NCI-H128 (cell line): Measurements from ENCODE around the gene CDH4.

Source experiments
- DNase-seq: peaks from one replicate; lab custom pipeline; 2025; ENCODE audit not compliant: unreplicated experiment; lab: John Stamatoyannopoulos, UW

The CDH4 gene

DNA sequence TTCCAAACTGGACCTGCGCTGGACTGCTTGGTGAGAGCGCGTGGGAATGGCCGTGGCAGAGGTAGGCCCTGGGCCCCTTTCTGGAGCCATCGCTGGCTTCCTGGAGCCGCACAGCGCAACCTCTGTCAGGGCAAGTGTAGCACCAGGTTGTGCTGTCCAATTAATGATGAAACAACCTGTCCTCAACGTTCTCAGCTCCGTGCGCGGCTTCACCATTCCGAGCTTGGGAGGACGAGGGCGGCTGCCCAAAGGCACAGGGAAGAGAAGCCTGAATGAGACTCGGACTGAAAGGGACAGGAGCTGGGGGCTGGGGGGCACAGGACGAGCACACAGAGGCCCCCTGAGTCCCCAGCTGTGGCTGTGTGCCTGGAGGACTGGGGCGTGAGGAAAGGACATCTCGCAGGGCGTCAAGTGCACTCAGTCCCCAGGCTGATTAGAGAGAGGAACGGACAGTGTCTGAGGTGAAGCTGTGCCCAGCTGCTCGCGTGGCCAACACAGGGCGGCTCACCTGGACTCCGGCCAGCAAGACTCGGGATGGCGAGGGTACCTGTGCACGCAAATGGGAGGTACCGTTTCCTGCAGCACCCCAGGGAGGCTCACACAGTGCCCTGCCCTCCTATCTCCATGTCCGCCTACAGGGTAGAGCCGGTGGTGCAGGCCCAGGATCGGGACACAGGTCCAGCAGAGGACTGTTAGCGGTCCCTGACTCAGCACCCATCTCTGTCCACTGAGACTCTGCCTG is 410.3 kb downstream of the CDH4 start:
- DNase-seq, result no peak

DNA sequence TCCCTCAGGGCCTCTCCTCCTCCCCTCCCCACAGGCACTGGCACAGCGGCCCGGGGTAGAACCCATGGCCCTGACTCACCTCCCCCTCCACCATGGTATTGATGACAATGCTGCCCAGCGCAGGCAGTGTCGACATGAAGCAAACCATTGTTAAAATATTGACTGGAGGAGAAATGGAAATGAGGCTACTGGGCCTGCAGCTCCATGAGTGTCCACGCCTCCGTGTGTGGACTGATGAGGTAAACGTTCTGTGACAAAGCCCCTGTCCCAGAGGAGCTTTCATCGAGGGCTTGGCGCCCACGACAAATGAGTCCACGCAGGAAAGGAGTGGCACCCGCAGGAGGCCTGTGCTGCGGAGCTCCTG is 410.9 kb downstream of the CDH4 start:
- no peak for DNase-seq

DNA sequence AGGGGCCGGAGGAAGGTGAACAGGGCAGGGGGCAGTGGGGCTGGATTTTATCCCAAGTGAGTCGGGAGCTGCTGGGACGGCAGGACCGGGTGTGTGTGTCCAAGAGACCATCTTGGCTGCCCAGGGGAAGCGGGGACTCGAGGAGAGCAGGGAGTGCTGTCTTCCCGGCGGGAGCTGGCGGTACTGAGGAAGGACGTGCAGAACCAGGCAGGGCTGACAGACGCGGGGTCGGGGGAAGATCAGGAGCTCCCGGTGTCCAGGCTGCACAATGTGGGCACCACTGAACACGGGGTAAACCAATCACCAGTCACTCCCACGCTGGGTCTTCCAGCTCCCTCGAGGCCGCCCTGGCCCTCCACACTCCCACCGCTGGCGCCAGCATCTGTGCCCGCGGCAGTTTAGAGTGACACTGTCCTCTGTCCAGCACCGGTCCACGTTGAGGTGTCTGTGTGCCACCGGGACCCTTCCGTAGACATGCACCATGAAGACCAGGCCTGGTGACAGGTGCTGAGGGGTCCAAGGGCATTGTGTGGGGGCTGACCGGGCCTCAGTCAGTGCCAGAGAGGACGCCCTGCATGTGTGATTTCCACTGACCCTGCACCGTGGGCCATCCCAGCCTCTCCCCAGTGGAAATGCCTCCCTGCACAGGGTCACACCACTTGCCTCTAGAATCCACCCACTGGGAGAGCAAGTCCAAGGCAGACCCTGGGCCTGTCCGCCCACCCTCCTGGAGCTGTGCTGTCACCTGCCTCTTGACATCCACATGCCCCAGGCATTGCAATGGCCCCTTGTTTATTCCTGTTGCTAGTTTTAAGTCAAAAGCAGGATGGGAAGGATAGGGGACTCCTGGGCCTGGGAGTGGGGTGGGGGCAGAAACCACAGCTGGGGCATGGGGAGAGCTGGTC is 411.7 kb downstream of the CDH4 start:
- no peak for DNase-seq

DNA sequence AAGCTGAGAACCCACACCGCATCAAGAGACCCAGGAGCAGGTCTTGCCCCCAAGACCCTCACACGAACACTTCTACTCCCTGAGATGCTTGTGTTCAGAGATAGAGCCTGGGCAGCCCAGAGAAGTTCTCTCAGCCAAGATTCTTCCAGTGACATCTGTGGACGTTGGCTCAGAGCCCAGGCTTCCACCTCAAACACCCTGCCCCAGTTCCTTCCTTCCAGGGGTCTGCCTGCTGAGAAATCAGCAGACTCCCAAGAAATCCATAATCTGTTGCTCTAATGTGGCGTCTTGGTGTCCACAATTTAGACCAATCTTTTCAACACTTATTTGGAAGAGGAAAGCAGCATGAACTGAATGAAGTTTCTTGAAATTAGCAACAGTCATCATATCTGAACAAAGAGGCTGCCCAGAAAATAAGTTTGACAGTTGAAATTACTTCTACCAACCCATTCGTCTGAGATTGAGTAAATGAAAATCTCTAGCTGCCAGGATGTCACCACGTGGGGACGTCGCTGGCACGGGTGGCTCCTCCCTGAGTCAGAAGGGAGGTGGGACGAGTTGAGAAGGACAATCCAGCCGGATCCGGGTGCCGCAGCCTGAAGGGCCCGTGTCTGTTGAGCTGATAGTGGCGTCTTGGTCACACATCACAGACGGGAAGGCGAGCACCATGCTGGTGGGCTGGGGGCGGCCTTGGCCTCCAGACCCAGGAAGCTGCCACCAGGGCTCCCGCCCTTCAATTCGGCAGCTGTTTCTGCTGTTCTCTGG is 412.7 kb downstream of the CDH4 start:
- no peak for DNase-seq

DNA sequence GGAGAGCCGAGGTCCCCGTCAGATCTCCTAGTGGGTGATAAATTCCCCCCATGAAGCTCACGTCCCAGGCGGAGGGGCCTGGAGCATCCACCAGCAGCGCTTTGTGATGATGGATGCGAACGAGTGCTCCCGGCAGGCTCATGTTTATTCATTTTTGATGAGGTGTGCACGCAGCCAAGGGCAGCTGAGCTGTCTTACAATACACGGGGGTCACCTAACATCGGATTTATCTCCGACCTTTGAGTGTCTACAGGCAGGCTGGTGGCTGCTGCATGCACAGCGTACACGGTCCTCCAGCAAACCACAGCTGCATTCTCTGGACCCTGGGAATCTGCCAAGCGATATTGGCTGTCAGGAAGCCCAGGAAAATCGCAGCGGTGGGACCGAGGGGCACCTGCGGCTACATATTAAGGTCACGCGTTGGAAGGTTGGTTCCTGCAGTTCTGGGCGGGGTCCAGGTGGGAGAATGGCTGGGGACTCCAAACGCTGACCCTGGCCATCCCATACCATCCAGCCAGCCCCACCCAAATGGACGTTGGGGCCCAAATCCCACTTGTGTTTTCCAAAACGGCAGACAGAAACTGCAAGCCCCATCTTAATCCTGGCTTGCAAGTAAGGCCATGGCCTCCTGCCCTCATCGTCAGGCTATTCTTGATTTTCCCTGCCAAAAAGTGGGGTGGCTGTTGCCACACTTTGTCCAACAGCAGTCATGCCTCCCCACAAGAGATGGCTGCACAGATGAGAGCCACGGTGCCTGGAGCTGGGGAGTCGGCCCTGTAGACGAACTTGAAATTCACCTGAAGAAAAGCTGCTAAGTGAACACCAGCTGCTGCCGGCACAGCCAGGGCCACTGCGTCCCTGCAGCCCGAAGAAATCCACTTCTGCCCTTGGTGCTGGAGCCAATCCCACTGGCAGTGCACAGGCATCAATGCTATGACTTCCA is 413.7 kb downstream of the CDH4 start:
- no peak for DNase-seq

DNA sequence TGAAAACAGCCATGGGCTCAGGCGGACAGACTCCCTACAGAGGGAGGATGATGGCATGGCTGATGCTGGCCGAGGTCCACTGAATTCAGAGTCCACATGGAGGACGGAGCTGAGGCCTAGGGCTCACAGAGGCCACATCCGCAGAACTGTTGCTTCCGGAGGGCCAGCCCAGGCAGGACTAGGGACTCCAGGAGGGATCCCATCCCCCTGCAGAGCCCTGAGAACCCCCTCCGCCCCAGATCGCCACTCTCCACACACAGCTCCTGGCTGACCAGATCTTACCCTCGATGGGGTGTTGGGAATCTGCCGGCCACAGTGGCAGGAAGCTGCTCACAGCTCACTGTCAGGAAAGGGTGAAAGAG is 414.4 kb downstream of the CDH4 start:
- no peak for DNase-seq

DNA sequence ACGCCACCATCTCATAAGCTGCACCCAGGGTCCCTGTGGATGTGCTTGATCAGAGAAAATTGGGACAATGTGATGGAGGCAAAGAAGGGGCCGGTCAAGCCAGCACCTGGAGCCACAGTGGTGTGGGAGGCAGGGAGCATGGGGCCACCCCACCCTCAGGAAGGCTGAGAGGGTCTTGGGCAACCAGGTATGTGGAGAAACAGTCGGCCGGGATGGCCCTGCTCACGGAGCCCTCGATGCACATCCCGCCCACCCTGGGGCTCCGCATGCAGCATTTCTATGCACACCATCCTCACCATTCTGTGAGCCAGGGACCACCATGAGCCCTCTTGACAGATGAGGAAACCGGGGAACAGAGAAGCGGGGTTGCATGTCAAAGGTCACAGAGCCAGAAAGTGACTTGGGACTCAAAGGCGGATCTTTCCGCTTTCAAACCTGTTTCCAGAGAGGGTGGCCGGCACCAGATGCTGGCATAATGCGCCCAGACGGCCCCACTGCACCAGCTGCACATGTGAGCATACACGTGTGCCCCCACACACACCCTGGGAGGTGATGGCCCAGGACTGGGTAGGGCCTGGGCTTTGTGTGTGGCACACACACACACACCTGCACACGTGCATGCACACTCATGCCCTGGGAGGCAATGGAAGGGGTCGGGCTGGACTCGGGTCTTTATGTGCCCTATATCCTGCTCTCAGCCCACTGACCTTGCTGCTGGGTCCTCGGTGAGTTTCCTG is 415.2 kb downstream of the CDH4 start:
- no peak for DNase-seq

DNA sequence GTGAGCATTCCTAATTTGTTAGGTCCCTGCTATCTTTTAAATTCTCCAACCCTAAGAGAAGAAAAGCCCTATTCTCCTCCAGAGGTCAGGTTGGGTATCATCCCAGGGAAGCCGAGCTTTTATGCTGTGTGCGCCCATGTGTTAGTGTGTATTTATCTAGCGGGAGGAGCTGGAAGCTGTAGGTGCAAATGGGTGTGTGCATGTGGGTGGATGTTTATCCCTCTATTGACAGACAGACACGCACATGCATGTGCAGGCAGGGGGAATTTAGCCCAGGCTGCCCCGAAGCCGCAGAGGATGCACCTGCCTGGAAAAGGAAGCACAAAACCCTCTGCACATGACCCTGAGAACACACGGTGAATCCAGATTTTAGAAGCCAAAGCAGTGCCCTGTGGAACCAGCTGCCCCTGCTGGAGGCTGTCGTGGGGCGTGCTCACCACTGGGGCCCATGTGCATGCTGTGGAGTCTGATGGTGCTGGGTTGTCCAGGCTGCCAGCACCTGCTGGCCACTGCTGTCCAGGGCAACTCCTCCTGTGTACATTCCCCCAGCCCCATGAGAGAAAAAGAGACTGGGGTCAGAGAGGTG is 416.1 kb downstream of the CDH4 start:
- DNase-seq, result no peak

DNA sequence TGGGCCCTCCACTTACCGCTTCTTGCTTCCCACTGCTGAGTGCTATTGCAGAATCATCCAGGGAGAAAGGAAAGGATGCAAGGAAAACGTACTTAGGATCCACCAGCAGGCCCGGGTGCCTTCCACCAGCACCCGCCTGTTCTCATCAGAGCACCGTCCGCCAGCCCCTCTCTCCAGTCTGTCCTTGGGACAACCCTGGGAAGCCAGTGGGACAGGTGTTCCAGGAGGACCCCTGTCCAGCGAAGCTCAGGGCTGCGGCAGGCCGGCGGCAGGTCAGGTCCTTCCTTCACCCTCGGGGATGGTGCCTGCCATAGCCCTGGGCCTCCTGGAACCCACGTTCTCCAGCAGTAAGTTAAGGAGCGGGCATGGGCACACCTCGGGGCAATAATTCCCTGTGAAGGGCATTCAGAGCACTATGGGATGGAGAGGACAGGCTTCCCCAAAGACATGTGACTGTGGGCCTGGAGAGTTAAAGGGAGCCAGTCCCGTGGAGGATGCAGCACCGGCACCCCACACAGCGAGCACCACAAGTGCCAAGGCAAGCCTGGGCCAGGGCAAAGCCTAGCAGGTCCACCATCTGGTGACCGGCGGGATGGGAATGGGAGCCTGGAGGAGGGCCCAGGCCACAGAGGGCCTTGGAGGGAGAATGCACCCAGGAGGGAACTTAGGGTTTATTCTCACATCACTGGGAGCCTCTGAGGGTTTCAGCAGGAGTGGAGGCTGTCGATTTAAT is 416.9 kb downstream of the CDH4 start:
- DNase-seq, result no peak

DNA sequence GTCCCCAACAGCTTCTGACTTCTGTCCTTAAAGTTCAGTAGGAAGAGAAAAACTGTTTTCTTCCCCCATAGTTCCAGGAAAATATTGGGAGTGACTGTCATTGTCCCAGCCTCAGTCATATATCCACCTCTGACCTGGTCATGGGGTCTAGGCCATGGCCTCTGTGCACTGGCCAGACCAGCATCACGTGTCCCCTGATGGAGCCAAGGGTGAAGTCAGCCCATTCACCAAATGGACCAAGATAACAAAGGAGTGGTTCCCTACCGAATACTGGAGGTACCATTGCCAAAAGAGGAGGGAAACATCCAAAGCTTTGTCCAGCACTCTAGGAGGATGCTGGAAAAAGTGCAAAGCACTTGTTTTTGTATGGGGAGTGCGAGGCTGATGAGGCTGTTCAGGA is 418.2 kb downstream of the CDH4 start:
- no peak for DNase-seq

DNA sequence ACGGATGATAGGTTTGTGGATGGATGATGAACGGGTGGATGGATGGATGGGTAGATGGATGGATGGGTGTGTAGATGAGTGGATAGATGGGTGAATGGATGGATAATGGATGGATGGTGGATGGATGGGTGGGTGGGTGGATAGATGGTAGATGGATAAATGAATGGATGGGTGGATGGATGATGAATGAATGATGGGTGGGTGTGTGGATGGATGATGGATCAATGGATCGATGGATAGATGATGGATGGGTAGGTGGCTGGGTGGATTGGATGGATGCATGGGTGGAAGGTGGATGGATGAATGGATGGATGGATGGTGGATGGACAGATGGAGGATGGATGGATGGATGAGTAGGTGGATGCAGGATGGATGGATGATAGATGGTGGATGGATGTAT is 419.5 kb downstream of the CDH4 start:
- DNase-seq, result no peak

DNA sequence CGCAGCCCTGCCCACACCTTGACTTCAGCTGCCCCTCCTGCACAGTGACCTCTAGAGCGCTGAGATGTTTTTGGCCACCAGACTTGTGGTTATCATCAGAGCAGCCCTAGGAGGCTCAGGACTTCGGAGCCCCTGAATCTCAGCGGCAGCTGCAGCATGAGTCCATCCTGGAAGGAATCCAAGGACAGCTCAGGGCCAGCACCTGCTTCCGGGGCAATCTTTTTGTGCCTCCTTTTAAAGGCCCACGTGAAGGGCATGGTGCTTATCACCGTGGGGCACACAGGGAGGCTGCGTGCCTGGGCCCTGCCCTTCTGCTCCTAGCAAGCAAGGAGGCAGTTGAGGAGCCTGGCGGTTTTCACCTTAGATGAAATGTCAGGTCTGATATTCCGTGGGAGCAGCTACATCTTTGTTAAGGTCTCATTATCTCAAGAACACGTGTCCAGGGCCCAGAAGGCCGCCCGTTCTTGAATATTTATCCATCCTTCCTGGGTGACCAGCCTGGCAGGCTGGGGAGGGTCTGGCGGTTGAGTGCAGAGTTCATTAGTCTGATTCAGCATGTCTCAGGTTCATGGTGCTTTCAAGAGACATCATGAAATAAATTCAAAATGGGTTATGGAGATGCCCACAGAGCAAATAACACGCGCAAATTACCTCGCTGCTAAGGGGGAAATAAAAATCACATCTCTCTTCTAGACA is 421.2 kb downstream of the CDH4 start:
- no peak for DNase-seq

DNA sequence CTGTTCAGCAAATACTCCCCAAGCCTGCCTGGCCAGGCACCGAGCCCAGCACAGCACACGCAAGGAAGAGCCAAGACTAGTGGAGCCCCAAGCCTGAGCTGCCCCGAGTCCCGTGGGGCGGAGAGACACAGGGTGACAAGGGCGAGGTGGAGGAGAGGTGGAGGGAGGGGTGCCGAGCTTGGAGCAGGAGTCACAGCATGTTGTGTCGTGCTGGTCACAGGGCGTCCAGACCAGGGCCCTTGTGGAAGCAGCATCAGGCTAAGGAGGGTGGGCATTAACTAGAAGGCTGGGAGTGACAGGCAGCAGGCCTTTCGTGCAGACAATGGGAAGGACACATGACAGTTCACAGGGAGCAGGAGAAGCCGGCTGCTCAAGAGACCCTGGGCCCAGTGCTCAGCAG is 422.1 kb downstream of the CDH4 start:
- DNase-seq, result no peak

DNA sequence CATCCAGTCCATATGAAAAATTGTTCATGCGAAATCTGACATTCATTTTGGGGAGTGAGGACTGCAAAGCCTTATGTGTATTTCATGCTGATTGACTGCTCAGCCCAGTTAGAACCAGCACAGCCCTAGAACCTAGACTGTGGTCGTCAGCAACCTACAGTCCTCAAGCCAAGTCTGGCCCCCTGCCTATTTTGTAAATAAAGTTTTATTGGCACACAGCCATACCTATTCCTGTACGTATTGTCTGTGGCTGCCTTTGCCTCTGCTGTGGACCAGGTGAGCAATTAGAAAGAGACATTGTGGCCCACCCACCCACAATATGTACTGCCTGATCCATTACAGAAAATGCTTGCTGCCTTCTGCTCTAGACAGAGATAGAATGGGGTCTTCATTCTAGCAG is 422.6 kb downstream of the CDH4 start:
- DNase-seq, result no peak

DNA sequence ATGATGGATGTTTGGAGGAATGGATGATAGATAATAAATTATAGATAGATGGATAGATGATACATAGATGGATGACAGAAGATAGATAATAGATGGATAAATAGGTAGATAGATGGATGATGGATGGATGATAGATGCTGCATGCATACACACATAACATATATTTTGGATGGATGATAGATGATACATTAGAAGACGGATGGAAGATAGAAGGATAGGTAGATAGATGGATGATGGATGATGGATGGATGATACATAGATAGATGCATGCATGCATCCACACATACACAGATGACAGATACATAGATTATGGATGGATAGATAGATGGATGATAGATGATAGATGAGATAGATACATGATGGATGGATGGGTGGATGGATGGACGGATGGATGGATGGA is 425.9 kb downstream of the CDH4 start:
- no peak for DNase-seq

DNA sequence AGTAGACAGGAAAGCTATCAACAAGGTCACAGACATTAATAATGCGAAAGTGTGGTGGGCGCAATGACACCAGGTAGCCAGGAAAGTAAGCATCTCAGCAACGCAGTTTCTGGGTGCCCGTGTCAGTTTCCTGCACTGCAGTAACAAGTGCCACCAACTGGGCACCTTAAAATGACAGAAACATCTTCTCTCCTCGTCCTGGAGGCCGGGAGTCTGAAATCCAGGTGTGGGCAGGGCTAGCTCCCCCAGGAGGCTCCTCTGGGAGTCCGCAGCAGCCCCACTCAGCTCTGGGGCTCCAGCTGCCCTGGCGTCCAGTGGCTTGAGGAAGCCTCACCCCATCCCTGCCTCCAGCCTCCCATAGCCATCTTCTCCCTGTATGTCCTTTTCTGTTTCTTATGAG is 426.4 kb downstream of the CDH4 start:
- DNase-seq, result no peak

DNA sequence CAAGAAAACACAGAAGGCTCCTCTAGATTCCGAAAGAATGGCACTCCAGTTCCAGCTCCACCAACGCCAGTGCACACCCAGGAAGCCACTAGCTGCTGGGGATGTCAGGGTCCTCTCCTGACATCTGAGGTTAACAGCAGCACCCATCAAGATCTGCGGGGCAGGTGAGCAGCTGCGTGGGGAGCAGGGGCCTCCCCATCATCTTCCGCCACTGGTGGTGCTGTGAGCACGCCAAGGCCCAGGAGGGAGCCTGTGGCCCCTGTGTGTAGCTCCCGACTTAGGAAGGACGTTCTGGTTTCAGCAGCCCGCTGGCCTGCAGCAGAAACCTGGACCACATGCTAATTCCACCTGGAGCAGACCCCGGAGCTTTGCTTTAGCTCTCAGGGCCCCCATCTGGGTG is 427.4 kb downstream of the CDH4 start:
- DNase-seq, result no peak

DNA sequence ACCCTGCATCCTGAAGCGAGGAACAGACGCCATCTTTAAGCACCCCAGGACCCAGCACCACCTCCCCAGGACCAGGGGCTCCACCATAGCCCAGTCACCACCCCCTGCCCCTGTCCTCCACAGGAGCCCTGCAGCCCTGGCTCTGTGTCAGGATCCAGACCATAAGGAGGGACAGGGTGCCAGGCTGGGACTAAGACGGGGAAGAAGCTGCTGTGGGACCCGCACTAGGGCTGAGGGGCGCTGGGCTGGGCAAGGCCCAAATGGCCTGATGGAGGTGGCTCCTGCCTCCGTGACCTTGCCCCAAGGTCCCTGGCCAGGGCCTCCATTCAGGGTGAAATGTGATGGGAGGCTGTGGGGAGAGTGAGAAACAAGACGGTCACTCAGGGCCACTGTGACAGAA is 428.0 kb downstream of the CDH4 start:
- DNase-seq, result no peak
